C4-2B (cell line): ENCODE measurements around the gene GRM7.

Experiments
- H3K27ac ChIP-seq: fragments of 450-650 bp; 2 replicates; pipeline ENCODE4 v1.5.1; 2017
- ZFX ChIP-seq: fragments of 450-650 bp; IDR thresholded peaks from 2 replicates; pipeline ENCODE4 v1.6.1; 2017
- TF ChIP-seq, protein P1 (sequence below): fragments of 450-650 bp; conservative IDR thresholded peaks from 2 replicates; pipeline ENCODE4 v1.5.1; 2017; ENCODE audit warnings: mild to moderate bottlenecking

Gene GRM7

DNA sequence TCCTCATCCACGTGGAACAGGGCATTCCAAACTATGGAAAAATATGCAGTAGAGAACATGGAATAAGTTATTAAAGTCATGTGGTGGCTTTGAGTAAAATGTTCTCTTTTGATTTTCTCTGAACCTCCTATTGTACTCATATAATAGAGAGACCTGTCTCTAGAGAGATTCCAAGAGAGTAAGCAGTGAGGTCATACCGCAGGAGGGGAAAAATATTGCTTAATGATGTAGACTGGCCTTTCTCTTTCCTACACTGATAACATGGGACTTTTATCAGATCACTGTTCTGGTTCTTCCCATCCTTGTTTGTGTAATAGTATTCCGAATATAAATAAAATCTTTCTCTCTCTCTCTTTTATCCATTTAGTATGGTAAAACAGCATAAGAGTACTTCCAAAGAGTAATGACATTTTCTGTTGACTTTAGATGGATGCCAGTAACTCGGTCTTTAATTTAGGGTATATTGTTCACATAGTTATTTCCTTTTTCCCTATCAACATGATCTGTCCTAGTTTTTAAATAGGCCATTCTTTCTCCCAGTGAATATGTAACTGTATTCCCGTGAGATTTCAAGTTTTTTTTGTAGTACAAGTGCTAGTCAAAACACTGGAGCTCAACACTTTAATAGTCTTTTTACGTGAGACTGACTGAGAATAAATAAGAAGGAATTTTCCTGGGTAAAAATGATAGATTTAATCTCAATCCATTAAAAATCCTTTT, 826.7 kb downstream of the GRM7 start:
- no peak overlapping the region for H3K27ac ChIP-seq
- TF ChIP-seq ZFX = no peak
- TF ChIP-seq, protein P1, sequence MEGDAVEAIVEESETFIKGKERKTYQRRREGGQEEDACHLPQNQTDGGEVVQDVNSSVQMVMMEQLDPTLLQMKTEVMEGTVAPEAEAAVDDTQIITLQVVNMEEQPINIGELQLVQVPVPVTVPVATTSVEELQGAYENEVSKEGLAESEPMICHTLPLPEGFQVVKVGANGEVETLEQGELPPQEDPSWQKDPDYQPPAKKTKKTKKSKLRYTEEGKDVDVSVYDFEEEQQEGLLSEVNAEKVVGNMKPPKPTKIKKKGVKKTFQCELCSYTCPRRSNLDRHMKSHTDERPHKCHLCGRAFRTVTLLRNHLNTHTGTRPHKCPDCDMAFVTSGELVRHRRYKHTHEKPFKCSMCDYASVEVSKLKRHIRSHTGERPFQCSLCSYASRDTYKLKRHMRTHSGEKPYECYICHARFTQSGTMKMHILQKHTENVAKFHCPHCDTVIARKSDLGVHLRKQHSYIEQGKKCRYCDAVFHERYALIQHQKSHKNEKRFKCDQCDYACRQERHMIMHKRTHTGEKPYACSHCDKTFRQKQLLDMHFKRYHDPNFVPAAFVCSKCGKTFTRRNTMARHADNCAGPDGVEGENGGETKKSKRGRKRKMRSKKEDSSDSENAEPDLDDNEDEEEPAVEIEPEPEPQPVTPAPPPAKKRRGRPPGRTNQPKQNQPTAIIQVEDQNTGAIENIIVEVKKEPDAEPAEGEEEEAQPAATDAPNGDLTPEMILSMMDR = no peak

DNA sequence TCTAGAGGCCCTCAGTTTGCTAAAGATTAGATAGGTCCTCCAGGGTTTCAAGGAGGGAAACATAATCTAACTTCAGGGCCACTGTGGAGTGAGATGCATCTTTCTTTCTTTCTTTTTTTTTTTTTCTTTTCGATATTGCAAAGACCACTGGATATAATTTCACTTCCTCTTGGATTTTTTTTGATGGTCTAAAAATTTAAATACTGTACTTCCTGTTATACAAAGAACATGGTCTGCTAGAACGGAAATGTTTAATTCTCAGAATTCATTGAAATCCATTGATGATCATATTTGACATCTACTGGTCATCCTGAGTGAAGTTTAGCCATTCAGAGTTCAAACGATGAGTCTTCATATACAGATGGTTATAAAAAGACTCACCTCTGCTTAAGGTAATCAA, 832.0 kb downstream of the GRM7 start:
- H3K27ac ChIP-seq = no peak overlapping the region
- TF ChIP-seq, protein P1 = no peak
- TF ChIP-seq ZFX = no peak

GRCh38 chr3:7693976-7694375, 833.1 kb downstream of the GRM7 start:
- H3K27ac ChIP-seq = no peak overlapping the region
- TF ChIP-seq ZFX = no peak
- TF ChIP-seq, protein P1 = no peak

GRCh38 chr3:7695049-7695448, 834.1 kb downstream of the GRM7 start:
- no peak overlapping the region for H3K27ac ChIP-seq
- TF ChIP-seq, protein P1 = no peak
- no peak for TF ChIP-seq ZFX

DNA sequence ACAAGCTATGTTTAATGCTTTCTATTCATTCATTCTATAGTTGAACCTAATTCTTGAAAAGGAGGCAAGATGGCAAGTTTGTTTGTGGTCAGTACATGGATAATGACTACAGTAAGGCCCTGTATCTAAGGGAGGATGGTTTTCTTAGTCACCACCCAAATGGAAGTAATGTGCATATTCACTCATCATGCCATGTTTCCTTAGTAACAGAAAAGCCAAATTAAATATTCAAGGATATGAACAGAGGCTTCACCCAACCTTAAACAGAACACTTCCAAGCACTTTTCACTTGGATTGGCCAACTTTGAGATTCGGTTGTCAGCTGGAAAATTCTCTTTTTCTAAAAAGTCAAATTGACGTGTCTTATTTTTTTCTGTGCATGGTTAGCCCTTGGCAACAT, 835.4 kb downstream of the GRM7 start:
- H3K27ac ChIP-seq = no peak overlapping the region
- TF ChIP-seq ZFX = no peak
- TF ChIP-seq, protein P1 = no peak

DNA sequence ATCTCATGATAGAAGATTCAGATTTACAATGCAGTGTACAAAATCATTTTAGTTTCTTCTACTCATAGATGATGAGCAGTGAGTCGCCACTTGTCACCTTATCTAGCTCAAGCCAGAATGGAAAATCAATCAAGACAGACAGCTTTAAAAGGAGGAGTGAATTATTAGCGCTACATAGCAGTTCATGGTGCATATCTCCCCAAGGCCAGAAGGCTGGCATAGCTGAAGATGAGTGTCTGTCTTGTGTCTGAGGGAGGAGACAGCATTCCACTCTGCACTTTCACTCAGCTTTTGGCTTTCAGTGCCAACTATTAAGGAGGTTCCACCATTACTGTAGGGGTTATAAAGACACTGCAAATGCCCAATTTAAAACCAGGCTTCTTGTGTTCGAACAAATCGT, 836.6 kb downstream of the GRM7 start:
- H3K27ac ChIP-seq = no peak overlapping the region
- no peak for TF ChIP-seq ZFX
- TF ChIP-seq, protein P1 = no peak

GRCh38 chr3:7700539-7700938, 839.6 kb downstream of the GRM7 start:
- no peak overlapping the region for H3K27ac ChIP-seq
- TF ChIP-seq, protein P1 = no peak
